IMR-90 (cell line): Measurements from ENCODE around the gene NDP. TPM values are rescaled to one million over a fixed set of nuclear protein-coding genes. Genes with fewer than 3 reads are reported as not detected.

Experiments
- ATAC-seq: fragments of 200-7000 bp; cut with Tn5 transposase; 2 replicates; pipeline ENCODE4 v1.9.1; 2020; ENCODE audit warnings: low read depth, mild to moderate bottlenecking, moderate library complexity
- BruUV-seq: library from RNA; stranded (reverse); fragments of 400-500 nt; replicated peaks from 2 replicates; lab custom pipeline; 2021; lab: Mats Ljungman, UMichigan
- CTCF ChIA-PET: fragments of 300-600 bp; formaldehyde crosslinking; extraction: SDS; loops from one replicate; lab custom pipeline; 2021; ENCODE audit warnings: antibody characterized with exemption; lab: Yijun Ruan, JAX
- POLR2A ChIA-PET: fragments of 300-600 bp; sonication (Branson Sonifier 250); formaldehyde crosslinking; loops from one replicate; lab custom pipeline; 2022; ENCODE audit warnings: antibody characterized with exemption; ENCODE audit not compliant: unreplicated experiment; lab: Charles Lee
- DNase-seq: peaks from one replicate; pipeline ENCODE4 v3.0.0; 2013
- H2AFZ ChIP-seq: replicated peaks from 2 replicates; pipeline ENCODE3; 2013; ENCODE audit warnings: low read length, mild to moderate bottlenecking; ENCODE audit not compliant: poor library complexity
- H2AK5ac ChIP-seq: 2 replicates; pipeline ENCODE4 v1.6.1; 2013; ENCODE audit warnings: low read depth, low read length, inconsistent platforms
- H2AK9ac ChIP-seq: replicated peaks from 2 replicates; pipeline ENCODE3; 2013; ENCODE audit warnings: mild to moderate bottlenecking, low read depth, low read length, moderate library complexity; ENCODE audit not compliant: poor library complexity
- H2BK120ac ChIP-seq: 2 replicates; pipeline ENCODE4 v1.6.1; 2013; ENCODE audit warnings: low read depth, low read length, inconsistent platforms
- H2BK15ac ChIP-seq: 3 replicates; pipeline ENCODE4 v1.6.1; 2013; ENCODE audit warnings: low read depth, low read length, inconsistent platforms
- H2BK20ac ChIP-seq: 2 replicates; pipeline ENCODE4 v1.6.1; 2013; ENCODE audit warnings: low read depth, mild to moderate bottlenecking, inconsistent platforms, low read length, moderate library complexity
- H2BK5ac ChIP-seq: 2 replicates; pipeline ENCODE4 v1.6.1; 2013; ENCODE audit warnings: mild to moderate bottlenecking, low read depth, low read length, inconsistent platforms; ENCODE audit not compliant: poor library complexity, severe bottlenecking
- H3K14ac ChIP-seq: replicated peaks from 2 replicates; pipeline ENCODE4 v1.6.1; 2013; ENCODE audit warnings: low read depth, low read length, inconsistent platforms
- H3K18ac ChIP-seq: 2 replicates; pipeline ENCODE4 v1.6.1; 2013; ENCODE audit warnings: low read depth, low read length, control low read depth
- H3K23ac ChIP-seq: 2 replicates; pipeline ENCODE4 v1.6.1; 2013; ENCODE audit warnings: low read depth, low read length, inconsistent platforms
- H3K27ac ChIP-seq: 2 replicates; pipeline ENCODE4 v1.5.1; 2013; ENCODE audit warnings: mild to moderate bottlenecking, control low read depth, low read length; ENCODE audit not compliant: insufficient read depth
- H3K27me3 ChIP-seq: 2 replicates; pipeline ENCODE4 v1.6.1; 2013; ENCODE audit warnings: low read length; ENCODE audit not compliant: control insufficient read depth, insufficient read depth
- H3K36me3 ChIP-seq: 2 replicates; pipeline ENCODE4 v1.6.1; 2013; ENCODE audit warnings: low read length, mixed read lengths; ENCODE audit not compliant: control insufficient read depth, insufficient read depth
- H3K4ac ChIP-seq: 2 replicates; pipeline ENCODE4 v1.6.1; 2013; ENCODE audit warnings: low read depth, low read length, inconsistent platforms
- H3K4me1 ChIP-seq: 2 replicates; pipeline ENCODE4 v1.6.1; 2013; ENCODE audit warnings: low read length, mixed read lengths; ENCODE audit not compliant: control insufficient read depth, insufficient read depth
- H3K4me2 ChIP-seq: 2 replicates; pipeline ENCODE4 v1.6.1; 2013; ENCODE audit warnings: low read depth, mild to moderate bottlenecking, control low read depth, low read length, moderate library complexity
- H3K4me3 ChIP-seq: 2 replicates; pipeline ENCODE4 v1.5.1; 2013; ENCODE audit warnings: low read depth, mild to moderate bottlenecking, control low read depth, low read length, moderate library complexity; ENCODE audit not compliant: insufficient read depth
- H3K56ac ChIP-seq: 2 replicates; pipeline ENCODE4 v1.6.1; 2013; ENCODE audit warnings: low read length, inconsistent platforms; ENCODE audit not compliant: insufficient read depth; ENCODE audit errors: extremely low read depth
- H3K79me1 ChIP-seq, 2 experiments: 2 replicates each; pipeline ENCODE4 v1.6.1; 2013; ENCODE audit warnings: low read length in 2 of 2, inconsistent platforms in 1 of 2, low read depth in 1 of 2
- H3K9ac ChIP-seq: 2 replicates; pipeline ENCODE4 v1.6.1; 2013; ENCODE audit warnings: low read depth, low read length, control low read depth
- H3K9me1 ChIP-seq: 2 replicates; pipeline ENCODE4 v1.6.1; 2013; ENCODE audit warnings: low read length, inconsistent platforms; ENCODE audit not compliant: insufficient read depth
- H3K9me3 ChIP-seq: 2 replicates; pipeline ENCODE4 v1.6.1; 2013; ENCODE audit warnings: low read length; ENCODE audit not compliant: control insufficient read depth, insufficient read depth
- H4K20me1 ChIP-seq: 2 replicates; pipeline ENCODE4 v1.6.1; 2013; ENCODE audit warnings: low read length, inconsistent platforms; ENCODE audit not compliant: insufficient read depth
- H4K5ac ChIP-seq: 2 replicates; pipeline ENCODE4 v1.6.1; 2013; ENCODE audit warnings: mild to moderate bottlenecking, low read depth, low read length, control low read depth
- H4K8ac ChIP-seq, 2 experiments: 2 replicates each; pipeline ENCODE4 v1.6.1; 2013; ENCODE audit warnings: low read depth in 2 of 2, low read length in 2 of 2, control low read depth in 1 of 2, inconsistent platforms in 1 of 2
- H4K91ac ChIP-seq: 2 replicates; pipeline ENCODE4 v1.6.1; 2013; ENCODE audit warnings: low read depth, low read length, inconsistent platforms; ENCODE audit not compliant: insufficient read depth
- BHLHE40 ChIP-seq: fragments of 150-350 bp; IDR thresholded peaks from 2 replicates; pipeline ENCODE4 v1.6.1; 2016; ENCODE audit warnings: mild to moderate bottlenecking, low read depth, low read length
- CHD1 ChIP-seq: IDR thresholded peaks from 2 replicates; pipeline ENCODE4 v1.6.1; 2012; ENCODE audit warnings: low read depth, low read length, improper control_type of control experiment
- RAD21 ChIP-seq: IDR thresholded peaks from 2 replicates; pipeline ENCODE4 v1.6.1; 2012; ENCODE audit warnings: low read length, improper control_type of control experiment
- RCOR1 ChIP-seq: IDR thresholded peaks from 2 replicates; pipeline ENCODE4 v1.6.1; 2012; ENCODE audit warnings: mild to moderate bottlenecking, low read length, improper control_type of control experiment; ENCODE audit not compliant: insufficient replicate concordance
- RFX5 ChIP-seq: IDR thresholded peaks from 2 replicates; pipeline ENCODE4 v1.8.0; 2012; ENCODE audit warnings: low read depth, mild to moderate bottlenecking, low read length, moderate library complexity
- WGBS, 2 experiments: methylation state at CpG; one replicate each; pipeline versions ENCODE4 v1.1.5 to v1.1.7; 2013; ENCODE audit warnings: missing lambda C conversion rate in 2 of 2; ENCODE audit not compliant: insufficient read length in 1 of 2; ENCODE audit errors: extremely low coverage in 2 of 2; 5-methylcytosine and 5-hydroxymethylcytosine counted together
- dilution Hi-C: fragments of 300-500 bp; cut with HindIII; formaldehyde crosslinking; loops from one replicate; pipeline ENCODE4 v1.14.3; 2018; ENCODE audit warnings: low sequenced_read_pairs; ENCODE audit not compliant: unreplicated experiment
- in situ Hi-C: fragments of 300-500 bp; cut with MboI; formaldehyde crosslinking; loops from 3 replicates; pipeline ENCODE4 v1.14.3; 2019; ENCODE audit warnings: low sequenced_read_pairs, inconsistent platforms, mixed read lengths
- intact Hi-C: fragments of 100-400 bp; cut with micrococcal nuclease; formaldehyde crosslinking; loops from 2 replicates; pipeline ENCODE4 v1.10.0; 2022
- polyA plus RNA-seq, 3 experiments: library from polyadenylated mRNA; depleted of rRNA; stranded (reverse); fragments of >200 nt; gene quantifications; 2 replicates each; pipeline ENCODE4 v1.2.3, GENCODE V29; 2012; ENCODE audit warnings: low replicate concordance in 1 of 3
- total RNA-seq: library from RNA; depleted of rRNA; stranded (reverse); fragments of >200 nt; gene quantifications from 2 replicates; pipeline ENCODE4 v1.2.3, GENCODE V29; 2012

NDP gene
- total and polyA plus RNA-seq, 2 of the 4 experiments (the other 2 are of a cell fraction): 0.36 to 0.39 TPM

- no peak for TF ChIP-seq RFX5
- TF ChIP-seq BHLHE40: no peak
- no peak for TF ChIP-seq CHD1
- TF ChIP-seq RAD21: no peak
Observed at GRCh38 chrX:43964936-43965335, 8.3 kb downstream of the NDP start (continued).

- 17% methylated on average over 1 of the region's 3 CpGs; no CpG with 5 or more reads in 1 of the 2 experiments for WGBS, 2 experiments
- DNase-seq (no peak), ATAC-seq (no peak)
- no peaks in the 10 kb centered on the region for H3K4me1 ChIP-seq
- no peak overlapping the region for H3K4ac ChIP-seq
- H3K9me1 ChIP-seq: no peaks in the 10 kb centered on the region
- in situ Hi-C loops: loop anchor here (25.0 kb wide), 2 partner anchors 1099 to 1224 kb away; no protein-coding TSS in a partner anchor
- BruUV-seq: no TSS peak
- no peak overlapping the region for H3K23ac ChIP-seq
- no peak overlapping the region for H3K14ac ChIP-seq
- H2AFZ ChIP-seq: no peak overlapping the region
- no peak overlapping the region for H2BK120ac ChIP-seq
- no peak overlapping the region for H3K18ac ChIP-seq
- H3K4me3 ChIP-seq: no peak overlapping the region
- H3K56ac ChIP-seq: no peak overlapping the region
- no peaks in the 10 kb centered on the region for H4K20me1 ChIP-seq
- H4K8ac ChIP-seq: no peak overlapping the region
- intact Hi-C loops: no loop called here
- H3K27me3 ChIP-seq: peaks cover 7% of the 10 kb centered on the region
- dilution Hi-C loops: no loop called here
- no peak overlapping the region for H2BK5ac ChIP-seq
- no peak overlapping the region for H3K27ac ChIP-seq
- no peak overlapping the region for H2BK20ac ChIP-seq
- POLR2A ChIA-PET: no interaction called here
- H2BK15ac ChIP-seq: no peak overlapping the region
- no peak overlapping the region for H4K91ac ChIP-seq
- CTCF ChIA-PET: no interaction called here
- H4K5ac ChIP-seq: no peak overlapping the region
- H3K9ac ChIP-seq: no peak overlapping the region
- H2AK5ac ChIP-seq: no peak overlapping the region
- H3K79me1 ChIP-seq: no peaks in the 10 kb centered on the region
- no peak overlapping the region for H2AK9ac ChIP-seq
- no peak for TF ChIP-seq RCOR1
- no peaks in the 10 kb centered on the region for H3K36me3 ChIP-seq
- H3K9me3 ChIP-seq: no peaks in the 10 kb centered on the region
- no peak overlapping the region for H3K4me2 ChIP-seq
Observed at GRCh38 chrX:43963726-43964125, 9.5 kb downstream of the NDP start.
